Superior temporal gyrus (tissue), 1 donor: ENCODE results near the gene USP21.
A peak's percentile ranks its signal among the peaks of the same experiment; 100 is the strongest.

Experiments used
- DNase-seq: peaks from one replicate; pipeline ENCODE4 v3.0.0-alpha.2; 2016; ENCODE audit errors: extremely low spot score

The USP21 gene

DNA sequence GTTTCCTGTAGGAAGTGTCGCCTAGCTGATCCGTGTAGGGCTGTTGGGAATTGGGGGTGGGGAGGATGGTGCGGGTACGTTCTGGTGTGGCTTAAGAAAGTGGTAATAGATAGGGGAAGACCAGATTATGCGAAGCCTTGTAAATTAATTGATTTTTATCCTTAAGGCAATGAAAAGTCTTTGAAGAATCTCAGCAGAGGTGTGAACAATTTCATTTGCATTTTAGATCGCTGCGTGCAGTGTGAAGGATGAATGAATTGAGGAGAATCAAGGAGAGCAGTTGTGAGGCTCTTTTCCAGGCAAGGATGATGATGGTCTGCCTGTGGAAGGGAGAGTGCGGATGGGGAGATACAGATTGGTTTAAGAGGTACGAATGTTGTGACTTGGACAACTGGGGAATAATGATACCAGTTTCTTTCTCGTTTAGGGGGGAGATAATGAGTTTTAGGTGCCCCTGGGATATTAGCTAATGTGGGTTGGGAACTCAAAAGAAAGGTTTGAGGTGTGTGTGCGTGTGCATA lies 26.0 kb upstream of the USP21 start:
- no peak for DNase-seq

DNA sequence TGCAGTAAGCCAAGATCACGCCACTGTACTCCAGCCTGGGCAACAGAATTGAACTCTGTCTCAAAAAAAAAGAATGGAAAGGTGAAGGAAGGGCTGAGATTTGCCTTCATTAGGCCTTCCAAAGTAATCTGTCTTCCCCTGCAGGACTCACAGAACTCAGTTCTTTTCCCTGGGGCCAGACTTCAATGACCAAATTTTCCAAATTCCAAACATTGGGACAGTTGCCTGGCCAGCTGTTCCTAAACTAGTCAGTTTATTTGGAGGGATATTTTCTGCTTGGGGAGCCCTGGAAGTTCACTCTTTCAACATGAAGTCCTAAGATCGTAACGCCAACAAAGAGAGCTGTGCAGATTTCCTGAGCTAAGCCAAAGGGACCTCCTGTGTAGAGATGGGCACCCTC lies 21.4 kb upstream of the USP21 start:
- no peak for DNase-seq

DNA sequence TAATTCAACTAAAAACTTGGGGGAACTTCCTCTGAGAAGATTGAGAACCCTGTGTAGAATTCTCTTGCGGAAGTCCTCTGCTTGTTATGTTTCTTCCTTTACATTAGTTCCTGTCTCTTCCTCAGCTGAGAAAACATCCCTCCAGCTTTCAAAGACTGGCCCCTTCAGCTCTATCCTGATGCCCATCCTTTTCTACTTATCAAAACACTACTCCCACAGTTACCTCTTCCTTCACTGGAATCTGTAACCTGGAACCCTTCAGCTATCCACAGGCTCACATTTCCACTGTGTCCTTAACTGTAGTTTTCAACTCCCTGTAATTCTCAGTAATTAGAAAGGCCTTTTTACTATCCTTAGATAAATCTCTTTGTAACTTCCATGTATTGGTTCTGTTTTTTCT lies 20.9 kb upstream of the USP21 start:
- no peak for DNase-seq

DNA sequence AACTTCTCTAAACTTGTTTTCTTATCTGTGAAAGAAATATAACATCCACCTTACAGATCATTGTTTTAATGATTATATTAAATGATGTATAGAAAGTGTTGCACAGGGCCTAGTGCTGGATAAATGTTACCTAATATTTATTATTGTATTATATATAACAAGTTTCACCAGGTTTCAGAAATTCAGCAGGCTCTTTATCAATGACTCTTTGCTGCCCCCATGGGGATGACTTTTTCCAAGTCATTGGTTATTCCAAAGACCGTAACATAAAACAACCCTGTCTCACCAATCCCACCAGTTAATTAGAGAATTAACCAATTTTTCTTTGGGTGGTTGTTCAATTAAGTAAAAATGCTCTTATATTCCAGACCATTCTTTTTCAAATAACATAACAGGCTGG lies 19.5 kb upstream of the USP21 start:
- DNase-seq: peak; percentile 68

DNA sequence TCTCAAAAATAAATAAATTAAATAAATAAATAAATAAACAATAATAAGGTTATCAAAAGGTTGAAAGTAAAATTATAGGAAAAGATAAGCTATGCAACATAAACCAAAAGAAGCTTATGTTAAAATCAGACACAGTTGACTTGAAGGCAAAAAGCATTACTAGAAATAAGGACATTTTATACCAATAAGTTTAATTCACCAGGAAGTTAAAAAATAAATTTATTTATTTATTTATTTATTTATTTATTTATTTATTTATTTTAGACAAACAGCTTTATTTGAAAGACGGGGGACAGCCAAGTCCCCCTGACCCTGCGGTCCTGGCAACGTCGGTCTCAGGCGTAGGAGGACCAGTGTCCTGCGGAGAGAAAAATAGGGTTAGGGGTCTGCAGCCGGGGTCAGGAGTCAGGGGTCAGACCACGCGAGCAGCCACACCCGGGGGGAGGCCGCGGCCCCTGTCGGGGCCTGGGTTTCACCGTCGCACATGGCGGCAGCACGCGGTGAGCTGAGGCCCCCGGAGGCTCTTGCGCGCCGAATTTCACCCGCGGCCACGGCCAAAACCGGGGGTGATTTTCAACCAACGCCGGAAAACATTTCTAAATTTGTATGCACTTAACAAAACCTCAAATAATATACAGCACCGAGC lies 18.4 kb upstream of the USP21 start:
- no peak for DNase-seq

DNA sequence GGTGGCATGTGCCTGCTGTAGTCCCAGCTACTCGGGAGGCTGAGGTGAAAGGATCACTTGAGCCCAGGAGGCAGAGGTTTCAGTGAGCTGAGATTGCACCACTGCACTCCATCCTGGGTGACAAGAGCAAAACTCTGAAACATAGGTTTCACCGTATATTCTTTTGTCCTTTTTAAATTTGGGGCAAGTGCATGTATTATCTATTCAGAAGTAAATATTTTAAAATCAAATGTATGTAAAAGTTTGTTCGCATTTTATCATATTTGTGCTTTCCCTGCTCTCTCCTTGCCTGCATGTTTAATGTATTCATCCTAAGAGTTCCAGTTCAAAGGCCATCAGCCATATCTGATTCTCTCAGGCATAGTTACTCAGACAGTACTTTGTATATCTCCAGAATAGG lies 13.5 kb upstream of the USP21 start:
- no peak for DNase-seq

DNA sequence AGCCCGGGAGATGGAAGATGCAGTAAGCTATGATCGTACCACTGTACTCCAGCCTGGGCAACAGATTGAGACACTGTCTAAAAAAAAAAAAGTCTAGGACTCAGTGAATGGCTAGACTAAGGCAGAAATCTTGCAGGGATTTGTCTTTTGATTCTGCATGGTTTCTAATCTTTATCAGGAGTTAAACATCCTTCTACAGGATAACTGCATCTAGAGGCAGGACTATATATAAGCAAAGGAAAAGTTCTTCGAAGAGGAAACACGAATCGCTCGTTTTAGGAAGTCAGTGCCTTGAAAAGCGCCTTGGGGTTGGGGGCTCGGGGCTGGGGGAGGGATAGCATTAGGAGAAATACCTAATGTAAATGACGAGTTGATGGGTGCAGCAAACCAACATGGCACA lies 6.1 kb upstream of the USP21 start:
- DNase-seq: no peak

DNA sequence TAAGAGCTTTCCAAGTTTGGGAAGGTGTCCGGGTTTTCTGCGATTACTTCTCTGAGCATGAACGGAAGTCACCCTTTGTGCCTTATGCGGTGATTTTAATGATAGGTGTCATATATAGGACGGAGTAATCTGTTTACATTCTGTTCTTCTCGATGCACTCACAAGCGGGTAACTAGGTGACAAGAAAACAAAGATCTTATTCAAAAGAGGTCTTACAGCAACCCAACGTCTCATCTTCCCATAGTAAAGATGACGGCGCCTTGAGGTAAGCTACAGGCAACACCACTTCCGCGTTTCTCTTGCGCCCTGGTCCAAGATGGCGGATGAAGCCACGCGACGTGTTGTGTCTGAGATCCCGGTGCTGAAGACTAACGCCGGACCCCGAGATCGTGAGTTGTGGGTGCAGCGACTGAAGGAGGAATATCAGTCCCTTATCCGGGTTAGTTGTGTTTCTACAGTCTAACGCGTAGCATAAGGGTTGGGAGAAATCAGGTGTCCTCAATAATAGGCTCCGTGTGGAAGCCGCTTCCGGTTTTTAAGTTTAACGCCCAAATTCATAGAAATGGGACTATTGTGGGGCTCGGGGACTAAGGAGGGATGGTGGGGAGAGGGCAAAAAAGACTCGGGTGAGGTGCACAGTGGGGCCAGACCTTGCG lies 5.5 kb upstream of the USP21 start, which contains the start of gene UFC1:
UFC1 (plus strand) TSS at position 297 of the 656 bp plus-strand sequence; CDS start at position 317, 20 bp downstream.
- peak; percentile 95 for DNase-seq

DNA sequence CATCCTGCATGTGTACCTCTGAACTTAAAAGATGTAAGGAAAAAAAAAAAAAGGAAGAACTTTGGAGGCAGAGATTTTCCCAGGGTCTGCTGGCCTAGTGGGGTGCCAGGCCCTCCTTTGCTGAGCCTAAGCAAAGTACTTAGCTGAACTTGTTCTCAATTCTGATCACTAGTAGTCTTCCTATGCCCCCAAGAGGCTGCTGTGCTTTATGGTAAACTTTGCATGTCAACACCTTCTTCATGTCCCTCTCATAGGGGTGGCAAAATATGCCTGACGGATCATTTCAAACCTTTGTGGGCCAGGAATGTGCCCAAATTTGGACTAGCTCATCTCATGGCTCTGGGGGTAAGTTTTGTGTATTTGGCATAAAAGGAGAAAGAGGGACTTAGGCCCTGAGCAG lies 1.4 kb upstream of the USP21 start:
- no peak for DNase-seq

DNA sequence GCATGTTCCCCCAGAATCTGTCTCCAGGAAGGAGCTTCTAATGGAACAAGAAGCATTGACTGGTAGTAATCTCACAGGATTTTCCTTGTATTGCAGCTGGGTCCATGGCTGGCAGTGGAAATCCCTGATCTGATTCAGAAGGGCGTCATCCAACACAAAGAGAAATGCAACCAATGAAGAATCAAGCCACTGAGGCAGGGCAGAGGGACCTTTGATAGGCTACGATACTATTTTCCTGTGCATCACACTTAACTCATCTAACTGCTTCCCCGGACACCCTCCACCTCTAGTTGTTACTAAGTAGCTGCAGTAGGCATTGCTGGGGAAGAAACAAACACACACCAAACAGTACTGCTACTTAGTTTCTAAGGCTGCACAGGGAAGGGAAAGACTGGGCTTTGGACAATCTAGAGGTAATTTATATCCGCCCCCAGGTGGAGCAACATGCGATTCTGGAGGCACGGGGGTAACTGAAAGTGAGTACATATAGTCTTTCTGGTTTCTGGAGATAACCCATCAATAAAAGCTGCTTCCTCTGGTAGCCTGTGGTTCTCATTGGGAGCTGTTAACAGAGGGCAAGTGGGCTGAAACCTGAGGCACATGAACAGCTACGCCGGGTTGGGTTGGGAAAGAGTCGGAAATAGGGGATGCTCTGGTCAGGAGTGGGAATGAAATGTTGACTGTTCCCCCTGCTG lies 837 bp upstream of the USP21 start:
- no peak for DNase-seq

DNA sequence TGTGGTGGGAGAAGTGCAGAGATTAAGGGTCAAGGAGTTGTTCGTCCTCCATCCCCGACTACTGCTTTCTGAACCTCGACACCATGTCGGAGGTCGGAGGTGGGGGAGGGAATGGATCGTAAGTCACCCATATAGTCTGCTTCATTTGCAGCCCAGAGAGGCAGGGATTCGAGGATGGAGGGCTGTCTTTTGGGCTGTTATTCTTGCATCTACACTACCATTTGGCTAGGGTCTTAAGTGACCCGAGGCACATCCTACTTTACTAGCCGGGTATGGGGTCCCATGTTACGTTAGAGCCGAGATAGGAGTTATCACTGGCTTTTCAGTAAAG lies 578 bp downstream of the USP21 start:
- no peak for DNase-seq

DNA sequence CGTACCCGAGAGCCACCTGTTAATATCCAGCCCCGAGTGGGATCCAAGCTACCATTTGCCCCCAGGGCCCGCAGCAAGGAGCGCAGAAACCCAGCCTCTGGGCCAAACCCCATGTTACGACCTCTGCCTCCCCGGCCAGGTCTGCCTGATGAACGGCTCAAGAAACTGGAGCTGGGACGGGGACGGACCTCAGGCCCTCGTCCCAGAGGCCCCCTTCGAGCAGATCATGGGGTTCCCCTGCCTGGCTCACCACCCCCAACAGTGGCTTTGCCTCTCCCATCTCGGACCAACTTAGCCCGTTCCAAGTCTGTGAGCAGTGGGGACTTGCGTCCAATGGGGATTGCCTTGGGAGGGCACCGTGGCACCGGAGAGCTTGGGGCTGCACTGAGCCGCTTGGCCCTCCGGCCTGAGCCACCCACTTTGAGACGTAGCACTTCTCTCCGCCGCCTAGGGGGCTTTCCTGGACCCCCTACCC lies 1.4 kb downstream of the USP21 start:
- DNase-seq: no peak

DNA sequence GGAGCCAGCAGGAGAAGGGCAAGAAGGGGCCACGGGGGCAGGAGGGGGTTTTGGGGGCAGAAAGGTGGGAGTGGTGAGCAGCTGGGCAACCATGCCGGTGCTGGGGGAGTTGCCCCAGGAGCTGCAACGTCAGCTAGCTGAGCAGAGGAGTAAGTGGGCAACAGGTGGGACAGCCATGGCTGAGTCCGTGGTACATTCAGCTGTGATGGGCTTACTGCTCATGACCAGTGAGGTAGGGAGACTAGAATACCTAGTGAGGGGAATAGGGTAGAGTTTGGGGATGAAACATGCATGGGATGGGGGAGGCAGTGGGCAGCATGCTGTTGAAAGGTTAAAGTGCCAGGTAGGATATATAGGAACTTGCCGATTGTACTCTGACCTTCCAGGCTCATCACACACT lies 2.4 kb downstream of the USP21 start:
- DNase-seq: no peak

DNA sequence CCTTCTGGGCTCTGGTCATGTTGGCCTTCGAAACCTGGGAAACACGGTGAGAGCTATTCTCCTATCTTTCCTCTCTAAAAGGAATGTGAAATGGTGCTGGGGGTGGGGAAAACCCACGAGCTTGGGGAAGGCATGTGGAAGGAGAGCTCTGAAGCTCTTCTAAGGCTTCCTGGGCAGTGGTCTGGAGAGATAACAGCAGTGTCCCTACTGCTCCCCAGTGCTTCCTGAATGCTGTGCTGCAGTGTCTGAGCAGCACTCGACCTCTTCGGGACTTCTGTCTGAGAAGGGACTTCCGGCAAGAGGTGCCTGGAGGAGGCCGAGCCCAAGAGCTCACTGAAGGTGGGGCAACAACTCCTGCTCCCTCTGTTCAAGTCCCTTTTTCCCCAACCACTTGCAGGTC lies 2.8 kb downstream of the USP21 start:
- DNase-seq: no peak

DNA sequence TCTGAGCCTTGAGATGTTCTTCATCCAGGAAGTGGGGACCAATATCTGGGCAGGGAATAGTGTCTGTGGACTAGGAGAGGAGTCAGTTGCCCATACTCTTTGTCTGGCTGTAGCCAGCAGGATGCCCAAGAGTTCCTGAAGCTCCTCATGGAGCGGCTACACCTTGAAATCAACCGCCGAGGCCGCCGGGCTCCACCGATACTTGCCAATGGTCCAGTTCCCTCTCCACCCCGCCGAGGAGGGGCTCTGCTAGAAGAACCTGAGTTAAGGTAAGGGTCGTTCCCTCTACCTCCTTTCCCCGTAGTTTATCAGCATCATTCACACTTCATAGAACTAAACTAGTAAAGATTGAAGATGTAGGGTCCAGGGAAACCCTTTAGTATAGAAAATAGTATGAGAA lies 3.5 kb downstream of the USP21 start:
- no peak for DNase-seq

DNA sequence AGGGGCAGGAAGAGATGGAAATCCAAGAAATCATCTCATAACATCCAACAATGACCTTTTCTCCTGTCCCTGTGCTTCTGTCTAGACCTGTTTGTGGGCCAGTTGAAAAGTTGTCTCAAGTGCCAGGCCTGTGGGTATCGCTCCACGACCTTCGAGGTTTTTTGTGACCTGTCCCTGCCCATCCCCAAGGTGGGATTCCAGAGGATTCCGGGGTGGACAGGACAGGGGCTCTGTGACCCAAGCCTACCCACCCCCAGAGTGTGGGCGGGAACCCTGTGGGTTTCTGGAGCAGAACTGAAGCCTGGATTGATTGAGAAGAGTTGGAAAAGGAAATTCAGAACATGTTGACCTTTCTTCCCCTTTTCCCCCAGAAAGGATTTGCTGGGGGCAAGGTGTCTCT lies 4.5 kb downstream of the USP21 start:
- DNase-seq: no peak

DNA sequence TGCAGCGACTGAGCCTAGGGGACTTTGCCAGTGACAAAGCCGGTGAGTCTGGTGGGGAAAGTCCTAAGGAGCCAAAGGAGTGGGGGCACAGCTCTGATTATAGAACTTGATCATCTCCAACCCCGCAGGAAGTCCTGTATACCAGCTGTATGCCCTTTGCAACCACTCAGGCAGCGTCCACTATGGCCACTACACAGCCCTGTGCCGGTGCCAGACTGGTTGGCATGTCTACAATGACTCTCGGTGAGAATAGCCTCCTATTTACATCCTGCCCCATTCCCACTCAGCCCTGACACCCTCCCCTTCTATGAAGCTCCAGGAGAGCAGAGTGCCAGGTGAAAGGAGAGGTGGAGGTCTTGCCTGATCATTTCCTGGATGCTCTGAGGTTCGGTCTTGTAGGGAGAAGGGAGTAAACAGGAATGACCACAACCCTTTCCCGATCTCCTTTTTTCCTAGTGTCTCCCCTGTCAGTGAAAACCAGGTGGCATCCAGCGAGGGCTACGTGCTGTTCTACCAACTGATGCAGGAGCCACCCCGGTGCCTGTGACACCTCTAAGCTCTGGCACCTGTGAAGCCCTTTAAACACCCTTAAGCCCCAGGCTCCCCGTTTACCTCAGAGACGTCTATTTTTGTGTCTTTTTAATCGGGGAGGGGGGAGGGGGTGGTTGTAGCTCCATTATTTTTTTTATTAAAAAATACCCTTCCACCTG lies 5.8 kb downstream of the USP21 start:
- no peak for DNase-seq

DNA sequence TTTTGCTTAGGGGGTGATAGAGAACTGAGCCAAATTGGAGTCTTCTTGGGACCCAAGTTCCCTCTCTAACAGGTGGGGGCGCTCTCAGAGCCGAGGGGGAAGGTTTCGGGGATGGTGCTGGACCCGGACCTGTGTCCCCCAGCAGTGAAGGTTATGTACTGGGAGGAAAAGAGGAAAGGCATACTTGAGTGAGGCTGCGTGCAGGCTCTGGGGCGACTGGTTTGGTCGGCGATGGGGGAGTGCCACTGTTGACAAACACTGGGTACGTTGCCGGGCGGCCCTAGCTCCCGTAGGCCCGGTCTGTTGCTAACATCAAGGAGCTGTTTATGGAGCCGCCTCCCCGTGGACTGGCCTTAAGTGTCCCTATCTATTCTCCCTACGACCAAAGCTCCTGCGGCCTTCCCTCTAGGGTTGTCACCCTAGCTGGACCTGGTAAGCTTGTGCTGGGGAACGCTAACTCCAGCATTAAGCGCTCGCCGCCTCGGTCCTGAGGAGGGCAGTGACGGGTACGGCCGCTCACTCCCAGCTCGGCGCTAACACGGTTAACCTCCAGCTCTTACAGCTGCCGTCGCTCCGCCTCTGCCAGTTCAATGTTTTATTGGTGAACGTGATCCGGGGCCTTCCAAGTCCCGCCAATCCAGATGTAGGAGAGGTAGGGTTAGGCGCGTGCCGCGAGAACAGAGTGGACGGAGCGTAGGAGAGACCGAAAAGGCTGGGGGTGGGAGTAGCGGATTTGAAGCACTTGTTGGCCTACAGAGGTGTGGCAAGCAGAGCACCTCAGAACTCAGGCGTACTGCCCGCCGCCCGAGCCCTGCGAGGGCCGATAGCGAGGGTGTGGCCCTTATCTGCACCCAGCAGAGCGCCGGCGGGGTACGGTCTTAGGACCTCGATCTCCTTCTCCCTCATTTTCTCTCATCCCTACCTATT lies 6.7 kb downstream of the USP21 start, which contains the start of gene PPOX:
PPOX (plus strand) TSS at position 685 of the 927 bp plus-strand sequence. CDS start 422 bp downstream, outside the sequence.
- DNase-seq: peak; percentile 99

DNA sequence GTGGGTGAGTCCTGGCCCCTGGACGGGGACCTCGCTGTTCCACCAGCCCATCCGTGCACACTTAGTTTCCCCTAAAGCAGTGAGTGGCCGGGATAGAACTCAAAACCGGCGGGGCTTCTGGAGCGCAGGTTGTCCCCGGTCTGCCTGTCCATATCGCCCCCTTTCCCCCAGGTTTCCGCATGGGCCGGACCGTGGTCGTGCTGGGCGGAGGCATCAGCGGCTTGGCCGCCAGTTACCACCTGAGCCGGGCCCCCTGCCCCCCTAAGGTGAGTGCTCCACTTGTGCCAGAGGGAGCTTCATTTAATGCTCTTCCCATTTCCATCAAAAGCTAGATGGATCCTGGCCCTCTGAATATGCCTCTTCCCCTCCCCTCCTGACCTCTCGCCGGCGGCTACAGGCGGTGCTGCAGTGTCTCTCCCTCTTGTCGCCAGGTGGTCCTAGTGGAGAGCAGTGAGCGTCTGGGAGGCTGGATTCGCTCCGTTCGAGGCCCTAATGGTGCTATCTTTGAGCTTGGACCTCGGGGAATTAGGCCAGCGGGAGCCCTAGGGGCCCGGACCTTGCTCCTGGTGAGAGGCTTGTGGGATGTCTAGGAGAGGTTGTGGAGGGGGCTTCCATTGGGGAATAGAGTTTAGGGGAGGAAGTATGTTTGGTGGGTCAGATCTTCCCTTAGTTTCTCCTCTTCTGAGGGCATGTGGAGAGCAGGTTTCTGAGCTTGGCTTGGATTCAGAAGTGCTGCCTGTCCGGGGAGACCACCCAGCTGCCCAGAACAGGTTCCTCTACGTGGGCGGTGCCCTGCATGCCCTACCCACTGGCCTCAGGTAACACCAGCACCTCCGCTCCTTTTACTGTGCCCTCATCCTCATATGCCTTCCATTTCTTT lies 7.6 kb downstream of the USP21 start:
- DNase-seq: no peak

DNA sequence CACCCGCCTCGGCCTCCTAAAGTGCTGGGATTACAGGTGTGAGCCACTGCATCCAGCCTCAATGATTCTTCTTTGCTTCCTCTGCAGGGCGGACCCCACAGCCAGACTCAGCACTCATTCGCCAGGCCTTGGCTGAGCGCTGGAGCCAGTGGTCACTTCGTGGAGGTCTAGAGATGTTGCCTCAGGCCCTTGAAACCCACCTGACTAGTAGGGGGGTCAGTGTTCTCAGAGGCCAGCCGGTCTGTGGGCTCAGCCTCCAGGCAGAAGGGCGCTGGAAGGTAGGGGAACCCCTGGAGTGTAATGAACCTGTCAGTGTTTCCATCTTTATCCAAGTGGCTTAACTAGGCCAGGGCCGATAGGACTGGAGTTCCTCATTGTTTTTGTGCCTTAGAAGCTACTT lies 9.6 kb downstream of the USP21 start:
- DNase-seq: no peak
